ENCODE measurements around the gene ARHGAP31. TPM values are rescaled to one million over a fixed set of nuclear protein-coding genes. Genes with fewer than 3 reads are reported as not detected.

ARHGAP31 gene
- total RNA-seq, 1 experiment from 2014 or later = 0.48 TPM

GRCh38 chr3:119444590-119444989 is 150.4 kb downstream of the ARHGAP31 start:
- no TSS peak for BruUV-seq (replicated peaks)
- no peak for DNase-seq
- Histone ChIP-seq H3K9me2 (ENCODE audit: insufficient read depth) (no peaks in the 10 kb centered on the region), H3K4me2 (no peak overlapping the region), H3K9me3 (ENCODE audit: insufficient read depth, low read depth) (no peaks in the 10 kb centered on the region), H3K4me1 (replicated peaks; ENCODE audit: insufficient read depth) (no peaks in the 10 kb centered on the region), H3K27me3 (ENCODE audit: insufficient read depth, low read depth) (no peaks in the 10 kb centered on the region), H4K20me1 (ENCODE audit: insufficient read depth) (peaks cover 6% of the 10 kb centered on the region; the same call in 1 of the 2 replicates), H2AFZ (no peak overlapping the region), H3K4me3 (no peak overlapping the region), H3K79me2 (ENCODE audit: low read depth) (no peaks in the 10 kb centered on the region), H3F3A (ENCODE audit: insufficient read depth, low read depth) (0 out of 2 replicates have a peak, but pooled peaks cover 5% of the 10 kb centered on the region), H3K36me3 (ENCODE audit: low read depth) (peaks cover 37% of the 10 kb centered on the region), H3K27ac (no peak overlapping the region)
- ChIA-PET CTCF (no interaction called here), POLR2A (ENCODE audit: unreplicated experiment) (no interaction called here)
- TF ChIP-seq CTCF (conservative IDR thresholded peaks at IDR 0.05) = no peak
- TF ChIP-seq EZH2 (IDR thresholded peaks at IDR 0.05; ENCODE audit: low read depth) = no peak
- intact Hi-C loops (cut with micrococcal nuclease; ENCODE audit: unreplicated experiment) = loop anchor here (10.0 kb wide), 1 partner anchor 70 kb away; no protein-coding TSS in a partner anchor

GRCh38 chr3:119453822-119454221 is 159.6 kb downstream of the ARHGAP31 start:
- no peak overlapping the region for H2AFZ ChIP-seq
- ChIA-PET CTCF (no interaction called here), POLR2A (ENCODE audit: unreplicated experiment) (no interaction called here)
- no peaks in the 10 kb centered on the region for H3K27me3 ChIP-seq (ENCODE audit: insufficient read depth, low read depth)
- 0 out of 2 replicates have a peak, but pooled peaks cover 8% of the 10 kb centered on the region for H3F3A ChIP-seq (ENCODE audit: insufficient read depth, low read depth)
- no peaks in the 10 kb centered on the region for H3K9me3 ChIP-seq (ENCODE audit: insufficient read depth, low read depth)
- no peak overlapping the region for H3K4me2 ChIP-seq
- no peak overlapping the region for H3K27ac ChIP-seq
- H3K9me2 ChIP-seq (ENCODE audit: insufficient read depth) = no peaks in the 10 kb centered on the region; the same call in 1 of the 2 replicates
- H3K4me1 ChIP-seq (replicated peaks; ENCODE audit: insufficient read depth) = no peaks in the 10 kb centered on the region
- no peak overlapping the region for H3K4me3 ChIP-seq
- peaks cover 20% of the 10 kb centered on the region; the same call in 1 of the 2 replicates for H4K20me1 ChIP-seq (ENCODE audit: insufficient read depth)
- no TSS peak for BruUV-seq (replicated peaks)
- TF ChIP-seq CTCF (conservative IDR thresholded peaks at IDR 0.05) (no peak), EZH2 (IDR thresholded peaks at IDR 0.05; ENCODE audit: low read depth) (no peak)
- H3K79me2 ChIP-seq (ENCODE audit: low read depth) = no peaks in the 10 kb centered on the region; the same call in 1 of the 2 replicates
- intact Hi-C loops (cut with micrococcal nuclease; ENCODE audit: unreplicated experiment) = no loop called here
- DNase-seq = no peak
- peaks cover 62% of the 10 kb centered on the region for H3K36me3 ChIP-seq (ENCODE audit: low read depth)

GRCh38 chr3:119456469-119456868 is 162.3 kb downstream of the ARHGAP31 start:
- ChIA-PET CTCF (no interaction called here), POLR2A (ENCODE audit: unreplicated experiment) (no interaction called here)
- peaks cover 71% of the 10 kb centered on the region for H3K36me3 ChIP-seq (ENCODE audit: low read depth)
- H3K27me3 ChIP-seq (ENCODE audit: insufficient read depth, low read depth) = no peaks in the 10 kb centered on the region
- BruUV-seq (replicated peaks) = no TSS peak
- H3K9me2 ChIP-seq (ENCODE audit: insufficient read depth) = no peaks in the 10 kb centered on the region; the same call in 1 of the 2 replicates
- H3K79me2 ChIP-seq (ENCODE audit: low read depth) = peaks cover 11% of the 10 kb centered on the region
- no peak overlapping the region for H3K4me2 ChIP-seq
- H3F3A ChIP-seq (ENCODE audit: insufficient read depth, low read depth) = peaks cover 12% of the 10 kb centered on the region; the same call in 1 of the 2 replicates
- H3K9me3 ChIP-seq (ENCODE audit: insufficient read depth, low read depth) = no peaks in the 10 kb centered on the region
- no peak overlapping the region for H2AFZ ChIP-seq
- H3K4me3 ChIP-seq = no peak overlapping the region
- H3K27ac ChIP-seq = no peak overlapping the region
- TF ChIP-seq EZH2 (IDR thresholded peaks at IDR 0.05; ENCODE audit: low read depth) (no peak), CTCF (conservative IDR thresholded peaks at IDR 0.05) (no peak)
- peaks cover 20% of the 10 kb centered on the region; the same call in 1 of the 2 replicates for H4K20me1 ChIP-seq (ENCODE audit: insufficient read depth)
- H3K4me1 ChIP-seq (replicated peaks; ENCODE audit: insufficient read depth) = peaks cover under 1% of the 10 kb centered on the region; the same call in 1 of the 2 replicates
- no peak for DNase-seq
- intact Hi-C loops (cut with micrococcal nuclease; ENCODE audit: unreplicated experiment) = no loop called here
